K562 (cell line): ENCODE data around the gene PLEKHG4B. TPM values are rescaled to one million over a fixed set of nuclear protein-coding genes. Genes with fewer than 3 reads are reported as not detected.

ENCODE experiments used
- ATAC-seq: fragments of 200-7000 bp; cut with Tn5 transposase; 3 replicates; pipeline ENCODE4 v1.9.1; 2020; ENCODE audit warnings: moderate library complexity
- BruUV-seq: library from RNA; stranded (reverse); fragments of 400-500 nt; replicated peaks from 2 replicates; lab custom pipeline; 2021; lab: Mats Ljungman, UMichigan
- CTCF ChIA-PET: fragments of 300-600 bp; formaldehyde crosslinking; extraction: SDS; loops from one replicate; lab custom pipeline; 2021; ENCODE audit warnings: low intra/inter-chr PET ratio; lab: Yijun Ruan, JAX
- POLR2A ChIA-PET: fragments of 300-600, 350-650 bp; sonication (Branson Sonifier 250); formaldehyde crosslinking; extraction: SDS; loops from one replicate; lab custom pipeline; 2021; ENCODE audit warnings: antibody characterized with exemption, inconsistent platforms; lab: Yijun Ruan, JAX
- DNase-seq, 4 experiments: peaks; one replicate each; pipeline versions ENCODE4 v3.0.0 to v3.0.0-alpha.2; 2011 to 2018; ENCODE audit warnings: low spot score in 3 of 4, mixed read lengths in 3 of 4; ENCODE audit errors: extremely low read depth in 1 of 4
- FAIRE-seq: peaks from 2 replicates; lab custom pipeline; 2011; peaks lifted over from hg19 to GRCh38; lab: Jason Lieb, UNC
- H2AFZ ChIP-seq: 2 replicates; pipeline ENCODE4 v1.6.0; 2011; ENCODE audit warnings: low read depth, low read length, control low read depth, inconsistent platforms
- H3K27ac ChIP-seq: fragments of 200-600 bp; 3 replicates; pipeline ENCODE4 v1.8.0; 2011; ENCODE audit warnings: low read depth, mild to moderate bottlenecking, control low read depth, inconsistent platforms, low read length, moderate library complexity, mixed read lengths; ENCODE audit errors: extremely low read depth
- H3K27me3 ChIP-seq, 2 experiments: fragments of 300-600 bp in 1 of 2; 2 replicates in 1 of 2; 3 replicates in 1 of 2; pipeline versions ENCODE4 v1.6.0 to v1.8.0; 2011; ENCODE audit warnings: inconsistent platforms in 2 of 2, low read length in 2 of 2, mild to moderate bottlenecking in 1 of 2, mixed read lengths in 1 of 2, moderate library complexity in 1 of 2; ENCODE audit not compliant: control insufficient read depth in 2 of 2, insufficient read depth in 2 of 2
- H3K36me3 ChIP-seq: fragments of 300-600 bp; 3 replicates; pipeline ENCODE4 v1.8.0; 2011; ENCODE audit warnings: mild to moderate bottlenecking, low read length, inconsistent platforms; ENCODE audit not compliant: control insufficient read depth, insufficient read depth
- H3K4me1 ChIP-seq, 2 experiments: fragments of 200-600 bp in 1 of 2; replicated peaks in 1 of 2; 2 replicates in 1 of 2; 3 replicates in 1 of 2; pipeline versions ENCODE4 v1.5.1 to v1.8.0; 2011; ENCODE audit warnings: inconsistent platforms in 2 of 2, low read length in 2 of 2, mild to moderate bottlenecking in 1 of 2, mixed read lengths in 1 of 2, moderate library complexity in 1 of 2; ENCODE audit not compliant: control insufficient read depth in 2 of 2, insufficient read depth in 2 of 2
- H3K4me2 ChIP-seq: 2 replicates; pipeline ENCODE4 v1.6.1; 2011; ENCODE audit warnings: low read length, control low read depth, inconsistent platforms, mixed read lengths; ENCODE audit not compliant: insufficient read depth
- H3K4me3 ChIP-seq: fragments of 200-600 bp; sonication (generic), shearing (Covaris generic); 2 replicates; pipeline ENCODE4 v1.5.1; 2016; ENCODE audit warnings: control low read depth, inconsistent platforms
- H3K79me2 ChIP-seq: fragments of 200-600 bp; 3 replicates; pipeline ENCODE4 v1.8.0; 2011; ENCODE audit warnings: low read length, inconsistent platforms; ENCODE audit not compliant: control insufficient read depth, insufficient read depth
- H3K9ac ChIP-seq, 2 experiments: 2 replicates each; pipeline versions ENCODE4 v1.6.0 to v1.6.1; 2011; ENCODE audit warnings: low read depth in 2 of 2, low read length in 2 of 2, control low read depth in 1 of 2, inconsistent platforms in 1 of 2, mild to moderate bottlenecking in 1 of 2, mixed read lengths in 1 of 2; ENCODE audit not compliant: insufficient read depth in 1 of 2
- H3K9me1 ChIP-seq: one replicate; pipeline ENCODE4 v1.6.0; 2011; ENCODE audit warnings: inconsistent platforms, mild to moderate bottlenecking, low read length, moderate library complexity; ENCODE audit not compliant: control insufficient read depth, insufficient read depth
- H3K9me3 ChIP-seq: replicated peaks from 2 replicates; pipeline ENCODE4 v1.5.1; 2011; ENCODE audit warnings: low read depth, low read length, inconsistent platforms; ENCODE audit not compliant: control insufficient read depth, insufficient read depth
- H4K20me1 ChIP-seq: replicated peaks from 2 replicates; pipeline ENCODE4 v1.6.1; 2011; ENCODE audit warnings: low read length, inconsistent platforms, mixed read lengths; ENCODE audit not compliant: control insufficient read depth, insufficient read depth
- CBFA2T3 ChIP-seq: fragments of 450-650 bp; IDR thresholded peaks from 2 replicates; pipeline ENCODE4 v1.6.1; 2017
- EGR1 ChIP-seq: fragments of 450-650 bp; conservative IDR thresholded peaks from 2 replicates; pipeline ENCODE4 v1.6.1; 2017; ENCODE audit warnings: mild to moderate bottlenecking
- EP400 ChIP-seq: fragments of 450-650 bp; IDR thresholded peaks from 2 replicates; pipeline ENCODE4 v1.6.1; 2017; ENCODE audit warnings: antibody characterized with exemption, mild to moderate bottlenecking, moderate library complexity
- FOXK1 ChIP-seq: sonication (generic); formaldehyde crosslinking; IDR thresholded peaks from 2 replicates; pipeline ENCODE4 v1.8.0; 2022; ENCODE audit warnings: missing genetic modification reagents, mild to moderate bottlenecking, borderline replicate concordance
- HNRNPL ChIP-seq: fragments of 200-400 bp; formaldehyde crosslinking; IDR thresholded peaks from 2 replicates; pipeline ENCODE4 v1.6.1; 2017; ENCODE audit warnings: low read depth, mild to moderate bottlenecking, low read length
- HSF4 ChIP-seq: fragments of 250-450 bp; sonication (Bioruptor Pico); IDR thresholded peaks from 2 replicates; pipeline ENCODE4 v2.1.2; 2022; ENCODE audit warnings: mild to moderate bottlenecking, moderate library complexity, borderline replicate concordance
- ILF3 ChIP-seq: fragments of 450-650 bp; IDR thresholded peaks from 2 replicates; pipeline ENCODE4 v1.6.1; 2018; ENCODE audit warnings: antibody characterized with exemption, mild to moderate bottlenecking, moderate library complexity, borderline replicate concordance
- SREBF1 ChIP-seq: fragments of 150-350 bp; IDR thresholded peaks from 2 replicates; pipeline ENCODE4 v1.6.1; 2014; ENCODE audit warnings: antibody characterized with exemption, low read depth, low read length, borderline replicate concordance
- TEAD2 ChIP-seq: fragments of 450-650 bp; IDR thresholded peaks from 2 replicates; pipeline ENCODE4 v1.6.1; 2016; ENCODE audit warnings: missing genetic modification characterization, control low read depth, missing compliant biosample characterization
- WGBS: fragments of 100-300 bp; shearing (Covaris generic); methylation state at CpG from one replicate; pipeline ENCODE4 v1.1.6; 2016; ENCODE audit warnings: low coverage, mixed read lengths; ENCODE audit not compliant: insufficient coverage; ENCODE audit errors: missing lambda C conversion rate; 5-methylcytosine and 5-hydroxymethylcytosine counted together
- in situ Hi-C: fragments of 300-500 bp; cut with MboI; formaldehyde crosslinking; loops from 4 replicates; pipeline ENCODE4 v1.15.0; 2018; ENCODE audit warnings: inconsistent platforms, mixed read lengths
- intact Hi-C: fragments of 100-400 bp; cut with micrococcal nuclease; formaldehyde crosslinking; loops from 2 replicates; pipeline ENCODE4 v1.14.2; 2022
- polyA plus RNA-seq, 8 experiments: library from polyadenylated mRNA; depleted of rRNA in 4 of 8; stranded (reverse) in 5 of 8; unstranded in 3 of 8; fragments of >200 nt; fragmentation: Nextera tagmentation in 2 of 8; fragmentation: Illumina TruSeq in 1 of 8; extraction: Ambion mirVana in 2 of 8; extraction: Trizol in 1 of 8; gene quantifications; 2 replicates each; pipeline versions ENCODE4 v1.2.1 to v1.2.3, GENCODE V29; 2011 to 2014; ENCODE audit warnings: inconsistent platforms in 1 of 8, missing spikeins in 1 of 8
- total RNA-seq, 7 experiments: library from RNA; depleted of rRNA in 6 of 7; stranded (reverse); fragments of >200 nt in 6 of 7; fragmentation: Illumina TruSeq in 2 of 7; extraction: Trizol in 2 of 7; gene quantifications; 2 replicates each; pipeline versions ENCODE4 v1.2.1 to v1.2.3, GENCODE V29; 2011 to 2021; ENCODE audit warnings: low replicate concordance in 1 of 7
- TF ChIP-seq, protein P1 (sequence below): sonication (generic); formaldehyde crosslinking; IDR thresholded peaks from 2 replicates; pipeline ENCODE4 v1.8.0; 2022; ENCODE audit warnings: missing genetic modification reagents, mild to moderate bottlenecking, borderline replicate concordance
- TF ChIP-seq, protein P2 (sequence below): fragments of 250-450 bp; sonication (Bioruptor Pico); IDR thresholded peaks from 2 replicates; pipeline ENCODE4 v1.5.0; 2020; ENCODE audit warnings: mild to moderate bottlenecking
- TF ChIP-seq, protein P3 (sequence below): fragments of 250-450 bp; sonication (Bioruptor Pico); IDR thresholded peaks from 2 replicates; pipeline ENCODE4 v1.8.0; 2022; ENCODE audit warnings: moderate library complexity, mild to moderate bottlenecking, inconsistent platforms
- TF ChIP-seq, protein P4 (sequence below), 2 experiments: fragments of 450-650 bp in 1 of 2; sonication (generic) in 1 of 2; formaldehyde crosslinking in 1 of 2; IDR thresholded peaks in 1 of 2; conservative IDR thresholded peaks in 1 of 2; 2 replicates each; pipeline versions ENCODE4 v1.6.1 to v1.8.1; 2016 to 2023; ENCODE audit warnings: mild to moderate bottlenecking in 2 of 2, moderate library complexity in 2 of 2, inconsistent platforms in 1 of 2, missing genetic modification reagents in 1 of 2
- TF ChIP-seq, protein P5 (sequence below): sonication (generic); formaldehyde crosslinking; IDR thresholded peaks from 2 replicates; pipeline ENCODE4 v1.8.0; 2022; ENCODE audit warnings: mild to moderate bottlenecking, missing genetic modification reagents, borderline replicate concordance

The PLEKHG4B gene
- total and polyA plus RNA-seq, 9 of the 15 experiments (the other 6 are each of a cell fraction or from before 2014, with no cell fraction given) = 0.02 TPM; not detected in 8

DNA sequence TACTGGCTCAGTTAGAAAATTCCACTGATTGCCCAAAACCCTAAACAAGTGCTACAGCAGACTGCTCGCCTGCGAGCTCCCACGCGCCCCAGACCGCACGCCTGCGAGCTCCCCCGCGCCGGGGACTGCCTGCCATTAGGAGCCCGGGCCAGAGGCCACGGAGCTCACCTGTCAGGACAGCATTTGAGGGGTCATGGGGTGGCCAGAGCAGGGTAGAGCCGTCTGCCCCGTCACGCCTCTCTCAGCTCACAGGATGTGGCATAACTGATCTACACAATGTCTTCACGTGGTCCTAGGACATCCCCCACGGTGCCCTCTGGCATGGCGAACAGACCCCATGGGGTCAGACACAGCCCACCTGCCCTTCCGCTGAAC, 70.2 kb downstream of the PLEKHG4B start:
- intact Hi-C loops (no loop called here), in situ Hi-C loops (no loop called here)
- H2AFZ ChIP-seq = no peak overlapping the region
- POLR2A ChIA-PET = no interaction called here
- no peaks in the 10 kb centered on the region for H3K36me3 ChIP-seq
- no peaks in the 10 kb centered on the region for H3K79me2 ChIP-seq
- no peak overlapping the region for H3K27ac ChIP-seq
- H3K4me2 ChIP-seq = no peak overlapping the region
- H3K9ac ChIP-seq = no peak overlapping the region
- no peaks in the 10 kb centered on the region for H3K9me1 ChIP-seq
- no TSS peak for BruUV-seq
- peaks cover 31 to 65% of the 10 kb centered on the region in 2 experiments for H3K27me3 ChIP-seq
- no peak overlapping the region for H3K4me3 ChIP-seq
- WGBS = under 1% methylated on average over 19 of the region's 19 CpGs
- ATAC-seq (no peak), FAIRE-seq (no peak), DNase-seq (no peak)
- peaks cover 0 to 9% of the 10 kb centered on the region in 2 experiments; a peak in 1 of 5 replicates for H3K4me1 ChIP-seq
- H3K9me3 ChIP-seq = no peaks in the 10 kb centered on the region
- peaks cover 5% of the 10 kb centered on the region; the same call in 1 of the 2 replicates for H4K20me1 ChIP-seq
- CTCF ChIA-PET = no interaction called here
- TF ChIP-seq HSF4 (CRISPR knock-in tag) = no peak
- TF ChIP-seq TEAD2 (tag) = no peak
- no peak for TF ChIP-seq SREBF1
- TF ChIP-seq EP400 = no peak
- TF ChIP-seq CBFA2T3 = no peak
- TF ChIP-seq, protein P1, sequence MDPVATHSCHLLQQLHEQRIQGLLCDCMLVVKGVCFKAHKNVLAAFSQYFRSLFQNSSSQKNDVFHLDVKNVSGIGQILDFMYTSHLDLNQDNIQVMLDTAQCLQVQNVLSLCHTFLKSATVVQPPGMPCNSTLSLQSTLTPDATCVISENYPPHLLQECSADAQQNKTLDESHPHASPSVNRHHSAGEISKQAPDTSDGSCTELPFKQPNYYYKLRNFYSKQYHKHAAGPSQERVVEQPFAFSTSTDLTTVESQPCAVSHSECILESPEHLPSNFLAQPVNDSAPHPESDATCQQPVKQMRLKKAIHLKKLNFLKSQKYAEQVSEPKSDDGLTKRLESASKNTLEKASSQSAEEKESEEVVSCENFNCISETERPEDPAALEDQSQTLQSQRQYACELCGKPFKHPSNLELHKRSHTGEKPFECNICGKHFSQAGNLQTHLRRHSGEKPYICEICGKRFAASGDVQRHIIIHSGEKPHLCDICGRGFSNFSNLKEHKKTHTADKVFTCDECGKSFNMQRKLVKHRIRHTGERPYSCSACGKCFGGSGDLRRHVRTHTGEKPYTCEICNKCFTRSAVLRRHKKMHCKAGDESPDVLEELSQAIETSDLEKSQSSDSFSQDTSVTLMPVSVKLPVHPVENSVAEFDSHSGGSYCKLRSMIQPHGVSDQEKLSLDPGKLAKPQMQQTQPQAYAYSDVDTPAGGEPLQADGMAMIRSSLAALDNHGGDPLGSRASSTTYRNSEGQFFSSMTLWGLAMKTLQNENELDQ = no peak
- no peak for TF ChIP-seq ILF3
- TF ChIP-seq, protein P2, sequence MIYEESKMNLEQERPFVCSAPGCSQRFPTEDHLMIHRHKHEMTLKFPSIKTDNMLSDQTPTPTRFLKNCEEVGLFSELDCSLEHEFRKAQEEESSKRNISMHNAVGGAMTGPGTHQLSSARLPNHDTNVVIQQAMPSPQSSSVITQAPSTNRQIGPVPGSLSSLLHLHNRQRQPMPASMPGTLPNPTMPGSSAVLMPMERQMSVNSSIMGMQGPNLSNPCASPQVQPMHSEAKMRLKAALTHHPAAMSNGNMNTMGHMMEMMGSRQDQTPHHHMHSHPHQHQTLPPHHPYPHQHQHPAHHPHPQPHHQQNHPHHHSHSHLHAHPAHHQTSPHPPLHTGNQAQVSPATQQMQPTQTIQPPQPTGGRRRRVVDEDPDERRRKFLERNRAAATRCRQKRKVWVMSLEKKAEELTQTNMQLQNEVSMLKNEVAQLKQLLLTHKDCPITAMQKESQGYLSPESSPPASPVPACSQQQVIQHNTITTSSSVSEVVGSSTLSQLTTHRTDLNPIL (CRISPR knock-in tag) = no peak
- TF ChIP-seq FOXK1 (CRISPR knock-in tag) = no peak
- TF ChIP-seq, protein P3, sequence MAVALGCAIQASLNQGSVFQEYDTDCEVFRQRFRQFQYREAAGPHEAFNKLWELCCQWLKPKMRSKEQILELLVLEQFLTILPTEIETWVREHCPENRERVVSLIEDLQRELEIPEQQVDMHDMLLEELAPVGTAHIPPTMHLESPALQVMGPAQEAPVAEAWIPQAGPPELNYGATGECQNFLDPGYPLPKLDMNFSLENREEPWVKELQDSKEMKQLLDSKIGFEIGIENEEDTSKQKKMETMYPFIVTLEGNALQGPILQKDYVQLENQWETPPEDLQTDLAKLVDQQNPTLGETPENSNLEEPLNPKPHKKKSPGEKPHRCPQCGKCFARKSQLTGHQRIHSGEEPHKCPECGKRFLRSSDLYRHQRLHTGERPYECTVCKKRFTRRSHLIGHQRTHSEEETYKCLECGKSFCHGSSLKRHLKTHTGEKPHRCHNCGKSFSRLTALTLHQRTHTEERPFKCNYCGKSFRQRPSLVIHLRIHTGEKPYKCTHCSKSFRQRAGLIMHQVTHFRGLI = no peak
- no peak for TF ChIP-seq EGR1
- TF ChIP-seq HNRNPL = no peak
- TF ChIP-seq, protein P4, sequence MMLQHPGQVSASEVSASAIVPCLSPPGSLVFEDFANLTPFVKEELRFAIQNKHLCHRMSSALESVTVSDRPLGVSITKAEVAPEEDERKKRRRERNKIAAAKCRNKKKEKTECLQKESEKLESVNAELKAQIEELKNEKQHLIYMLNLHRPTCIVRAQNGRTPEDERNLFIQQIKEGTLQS (IDR thresholded peaks at IDR 0.05) = no peak
- TF ChIP-seq, protein P4 (CRISPR knock-in tag; conservative IDR thresholded peaks at IDR 0.05) = no peak
- TF ChIP-seq, protein P5, sequence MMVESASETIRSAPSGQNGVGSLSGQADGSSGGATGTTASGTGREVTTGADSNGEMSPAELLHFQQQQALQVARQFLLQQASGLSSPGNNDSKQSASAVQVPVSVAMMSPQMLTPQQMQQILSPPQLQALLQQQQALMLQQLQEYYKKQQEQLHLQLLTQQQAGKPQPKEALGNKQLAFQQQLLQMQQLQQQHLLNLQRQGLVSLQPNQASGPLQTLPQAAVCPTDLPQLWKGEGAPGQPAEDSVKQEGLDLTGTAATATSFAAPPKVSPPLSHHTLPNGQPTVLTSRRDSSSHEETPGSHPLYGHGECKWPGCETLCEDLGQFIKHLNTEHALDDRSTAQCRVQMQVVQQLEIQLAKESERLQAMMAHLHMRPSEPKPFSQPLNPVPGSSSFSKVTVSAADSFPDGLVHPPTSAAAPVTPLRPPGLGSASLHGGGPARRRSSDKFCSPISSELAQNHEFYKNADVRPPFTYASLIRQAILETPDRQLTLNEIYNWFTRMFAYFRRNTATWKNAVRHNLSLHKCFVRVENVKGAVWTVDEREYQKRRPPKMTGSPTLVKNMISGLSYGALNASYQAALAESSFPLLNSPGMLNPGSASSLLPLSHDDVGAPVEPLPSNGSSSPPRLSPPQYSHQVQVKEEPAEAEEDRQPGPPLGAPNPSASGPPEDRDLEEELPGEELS (CRISPR knock-in tag) = no peak
